OCI-LY7 (cell line): Measurements from ENCODE around the gene SAMD5. TPM values are rescaled to one million over a fixed set of nuclear protein-coding genes. Genes with fewer than 3 reads are reported as not detected.

Source experiments
- BruUV-seq: library from RNA; stranded (reverse); fragments of 400-500 nt; replicated peaks from 2 replicates; lab custom pipeline; 2021; lab: Mats Ljungman, UMichigan
- CTCF ChIA-PET: fragments of 300-600 bp; sonication (Branson Sonifier 250); formaldehyde crosslinking; loops from one replicate; lab custom pipeline; 2022; ENCODE audit warnings: antibody characterized with exemption; ENCODE audit not compliant: unreplicated experiment; lab: Charles Lee
- POLR2A ChIA-PET: fragments of 300-600 bp; sonication (Branson Sonifier 250); formaldehyde crosslinking; loops from one replicate; lab custom pipeline; 2022; ENCODE audit warnings: antibody characterized with exemption; lab: Charles Lee
- DNase-seq: peaks from one replicate; pipeline ENCODE4 v3.0.0-alpha.2; 2015; ENCODE audit warnings: low spot score
- H2AFZ ChIP-seq: fragments of 200-600 bp; sonication (generic), shearing (Covaris generic); 2 replicates; pipeline ENCODE4 v1.6.1; 2014; ENCODE audit warnings: mild to moderate bottlenecking, antibody characterized with exemption, low read length, moderate library complexity
- H3K27ac ChIP-seq: fragments of 200-600 bp; sonication (generic); 2 replicates; pipeline ENCODE4 v1.5.1; 2014; ENCODE audit warnings: mixed run types, low read depth, mild to moderate bottlenecking, moderate library complexity, low read length, inconsistent platforms; ENCODE audit not compliant: poor library complexity, severe bottlenecking
- H3K36me3 ChIP-seq: fragments of 200-600 bp; sonication (generic); 2 replicates; pipeline ENCODE4 v1.6.1; 2014; ENCODE audit warnings: mild to moderate bottlenecking, antibody characterized with exemption, low read length, moderate library complexity, mixed read lengths; ENCODE audit not compliant: insufficient read depth
- H3K4me1 ChIP-seq: fragments of 200-600 bp; sonication (generic); 2 replicates; pipeline ENCODE4 v1.5.1; 2014; ENCODE audit warnings: mild to moderate bottlenecking, low read length; ENCODE audit not compliant: insufficient read depth, poor library complexity, severe bottlenecking
- H3K4me2 ChIP-seq: fragments of 200-600 bp; sonication (generic); 2 replicates; pipeline ENCODE4 v1.6.1; 2014; ENCODE audit warnings: mild to moderate bottlenecking, low read length
- H3K4me3 ChIP-seq: fragments of 200-600 bp; sonication (generic); 2 replicates; pipeline ENCODE4 v1.5.1; 2014; ENCODE audit warnings: mild to moderate bottlenecking, low read depth, low read length; ENCODE audit not compliant: poor library complexity, severe bottlenecking
- H3K79me2 ChIP-seq: fragments of 200-600 bp; sonication (generic); 2 replicates; pipeline ENCODE4 v1.6.1; 2016; ENCODE audit warnings: low read depth, mild to moderate bottlenecking, low read length, moderate library complexity, mixed read lengths; ENCODE audit not compliant: insufficient read depth
- H3K9me2 ChIP-seq: fragments of 200-600 bp; sonication (generic); 2 replicates; pipeline ENCODE4 v1.6.1; 2016; ENCODE audit warnings: mild to moderate bottlenecking, low read length, mixed read lengths; ENCODE audit not compliant: insufficient read depth
- H3K9me3 ChIP-seq: fragments of 200-600 bp; sonication (generic); 2 replicates; pipeline ENCODE4 v1.6.1; 2014; ENCODE audit warnings: mild to moderate bottlenecking, mixed run types, low read length, mixed read lengths
- H4K20me1 ChIP-seq: fragments of 200-600 bp; sonication (generic); 2 replicates; pipeline ENCODE4 v1.6.1; 2014; ENCODE audit warnings: mild to moderate bottlenecking, antibody characterized with exemption, low read length, moderate library complexity, mixed read lengths; ENCODE audit not compliant: insufficient read depth
- CTCF ChIP-seq: fragments of 200-600 bp; sonication (generic); conservative IDR thresholded peaks from 2 replicates; pipeline ENCODE4 v1.5.1; 2014; ENCODE audit warnings: mild to moderate bottlenecking, antibody characterized with exemption, low read length, moderate library complexity, mixed read lengths
- EZH2phosphoT487 ChIP-seq: fragments of 200-600 bp; sonication (generic); IDR thresholded peaks from 2 replicates; pipeline ENCODE4 v1.6.1; 2018; ENCODE audit warnings: low read depth, borderline replicate concordance, mild to moderate bottlenecking, mixed run types, antibody characterized with exemption, low read length, moderate library complexity, mixed read lengths
- intact Hi-C: fragments of 100-400 bp; cut with micrococcal nuclease; formaldehyde crosslinking; loops from one replicate; pipeline ENCODE4 v1.10.0; 2022; ENCODE audit not compliant: unreplicated experiment
- total RNA-seq, 2 experiments: library from RNA; depleted of rRNA in 1 of 2; stranded (reverse); fragments of >200 nt in 1 of 2; shearing (Covaris generic) in 1 of 2; gene quantifications; 2 replicates each; pipeline ENCODE4 v1.2.3, GENCODE V29; 2014 to 2022

Gene SAMD5
- total RNA-seq, 2 experiments from 2014 or later: not detected

DNA sequence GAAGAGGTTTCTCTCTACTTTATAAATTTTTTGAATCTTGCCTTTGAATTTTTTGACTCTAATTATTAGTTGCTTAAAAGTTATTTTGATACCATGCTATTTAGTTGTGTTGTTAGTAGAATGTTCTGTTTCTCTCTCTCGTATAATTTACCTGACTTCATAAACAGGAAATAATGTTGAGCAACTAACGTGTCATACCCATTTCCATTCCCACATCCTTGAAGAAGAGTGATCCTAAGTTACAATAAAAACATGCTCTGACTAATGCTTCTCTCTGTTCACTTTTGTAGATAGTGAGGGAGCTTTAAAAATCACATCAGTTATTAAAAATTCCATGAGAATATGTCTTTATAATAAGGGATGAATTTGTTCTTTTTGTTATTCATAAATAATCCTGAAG is 69.7 kb downstream of the SAMD5 start:
- no TSS peak for BruUV-seq

DNA sequence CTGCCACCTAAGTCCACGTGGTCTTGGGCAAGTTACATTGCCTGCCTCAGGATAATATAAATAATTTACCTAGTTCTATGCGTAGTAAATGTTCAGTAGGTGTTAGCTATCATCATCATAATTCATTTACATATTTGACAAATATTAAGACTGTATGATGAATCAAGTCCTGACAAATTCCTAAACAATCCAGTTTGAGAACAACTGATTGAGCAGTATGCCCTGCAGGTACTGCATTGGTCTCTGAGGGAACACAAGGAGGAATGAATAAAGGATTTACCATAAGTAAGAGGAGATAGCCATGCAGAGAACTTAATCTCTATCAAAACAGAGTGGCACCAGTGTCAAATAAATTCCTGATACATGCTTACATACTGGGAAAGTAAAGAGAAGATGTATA is 70.4 kb downstream of the SAMD5 start:
- no peaks in the 10 kb centered on the region for H3K9me2 ChIP-seq
- intact Hi-C loops: no loop called here
- ChIA-PET POLR2A (no interaction called here), CTCF (no interaction called here)
- no peak overlapping the region for H3K4me2 ChIP-seq
- H3K4me3 ChIP-seq: no peak overlapping the region
- DNase-seq: no peak
- H3K9me3 ChIP-seq: no peaks in the 10 kb centered on the region
- H3K79me2 ChIP-seq: no peaks in the 10 kb centered on the region
- no peaks in the 10 kb centered on the region for H4K20me1 ChIP-seq
- H3K4me1 ChIP-seq: no peaks in the 10 kb centered on the region
- no peak overlapping the region for H3K27ac ChIP-seq
- TF ChIP-seq EZH2phosphoT487 (no peak), CTCF (no peak)
- BruUV-seq: no TSS peak
- no peak overlapping the region for H2AFZ ChIP-seq
- no peaks in the 10 kb centered on the region for H3K36me3 ChIP-seq

More for the DNA sequence above, 69.7 kb downstream of the SAMD5 start:
- Histone ChIP-seq H3K4me1 (no peaks in the 10 kb centered on the region), H3K4me2 (no peak overlapping the region), H3K27ac (no peak overlapping the region), H3K9me3 (no peaks in the 10 kb centered on the region), H3K79me2 (no peaks in the 10 kb centered on the region), H4K20me1 (no peaks in the 10 kb centered on the region), H2AFZ (no peak overlapping the region), H3K36me3 (no peaks in the 10 kb centered on the region), H3K9me2 (no peaks in the 10 kb centered on the region), H3K4me3 (no peak overlapping the region)
- intact Hi-C loops: no loop called here
- no peak for DNase-seq
- CTCF ChIA-PET: no interaction called here
- TF ChIP-seq EZH2phosphoT487: no peak
- POLR2A ChIA-PET: interaction anchor here (0.6 kb wide), 1 partner anchor 286 kb away, joined by 4 read pairs; no protein-coding TSS in a partner anchor

DNA sequence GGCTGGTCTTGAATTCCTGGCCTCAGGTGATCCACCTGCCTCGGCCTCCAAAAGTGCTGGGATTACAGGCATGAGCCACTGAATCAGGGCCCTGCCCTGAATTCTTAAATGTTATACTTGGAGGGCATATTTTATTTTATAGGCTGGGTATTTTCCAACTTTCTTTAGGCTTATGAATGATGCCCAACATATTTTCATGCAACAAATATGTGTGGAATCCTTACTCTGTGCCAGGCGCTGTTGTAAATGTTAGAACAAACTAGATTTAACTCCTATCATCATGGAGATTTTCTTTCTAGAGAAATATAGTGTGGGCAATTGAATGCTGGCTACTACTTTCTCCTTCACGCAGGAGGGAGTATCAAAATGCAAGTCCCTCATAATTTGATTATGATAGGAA is 71.2 kb downstream of the SAMD5 start:
- no peaks in the 10 kb centered on the region for H3K9me2 ChIP-seq
- H3K79me2 ChIP-seq: no peaks in the 10 kb centered on the region
- H4K20me1 ChIP-seq: no peaks in the 10 kb centered on the region
- H3K4me1 ChIP-seq: no peaks in the 10 kb centered on the region
- no peak overlapping the region for H3K4me3 ChIP-seq
- POLR2A ChIA-PET: interaction anchor here (0.7 kb wide), 1 partner anchor 13 kb away, joined by 4 read pairs; no protein-coding TSS in a partner anchor
- DNase-seq: no peak
- no peak for TF ChIP-seq EZH2phosphoT487
- TF ChIP-seq CTCF: no peak
- no peaks in the 10 kb centered on the region for H3K9me3 ChIP-seq
- H3K27ac ChIP-seq: no peak overlapping the region
- H2AFZ ChIP-seq: no peak overlapping the region
- intact Hi-C loops: no loop called here
- CTCF ChIA-PET: no interaction called here
- no TSS peak for BruUV-seq
- H3K36me3 ChIP-seq: no peaks in the 10 kb centered on the region
- H3K4me2 ChIP-seq: no peak overlapping the region
